Suprapubic skin (tissue), 4 donors: Measurements from ENCODE around the gene RAP1A.

ENCODE experiments used
- CTCF ChIP-seq, 2 donors: fragments of 200-600 bp in 1 of 2; fragments of 450-650 bp in 1 of 2; sonication (generic) in 1 of 2; IDR thresholded peaks; one replicate each; pipeline ENCODE4 v1.5.1; 2016 to 2019; ENCODE audit warnings: antibody characterized with exemption in 2 of 2, mild to moderate bottlenecking in 1 of 2, moderate library complexity in 1 of 2
- EP300 ChIP-seq: sonication (generic); formaldehyde crosslinking; IDR thresholded peaks from one replicate; pipeline ENCODE4 v1.6.1; 2017; ENCODE audit warnings: antibody characterized with exemption
- POLR2A ChIP-seq, 2 donors: fragments of 450-650 bp; IDR thresholded peaks; one replicate each; pipeline ENCODE4 v1.6.1; 2017; ENCODE audit warnings: antibody characterized with exemption in 2 of 2, mild to moderate bottlenecking in 2 of 2, moderate library complexity in 2 of 2
- POLR2AphosphoS5 ChIP-seq, 3 donors: sonication (generic); formaldehyde crosslinking; IDR thresholded peaks; one replicate each; pipeline ENCODE4 v1.6.1; 2017; ENCODE audit warnings: antibody characterized with exemption in 3 of 3

GRCh38 chr1:111758373-111758772 is 138.8 kb downstream of the RAP1A start:
- TF ChIP-seq CTCF (IDR thresholded peaks at IDR 0.05) (no peak), POLR2A (IDR thresholded peaks at IDR 0.05) (no peak), EP300 (no peak), POLR2AphosphoS5 (IDR thresholded peaks at IDR 0.05) (no peak)
